ENCODE results near the gene PTPRC. TPM values are rescaled to one million over a fixed set of nuclear protein-coding genes. Genes with fewer than 3 reads are reported as not detected.

Gene PTPRC
- total RNA-seq (946 TPM), polyA plus RNA-seq (1,000 to 10,000 TPM; 1,055 to 1,099 (median 1,073) TPM)

DNA sequence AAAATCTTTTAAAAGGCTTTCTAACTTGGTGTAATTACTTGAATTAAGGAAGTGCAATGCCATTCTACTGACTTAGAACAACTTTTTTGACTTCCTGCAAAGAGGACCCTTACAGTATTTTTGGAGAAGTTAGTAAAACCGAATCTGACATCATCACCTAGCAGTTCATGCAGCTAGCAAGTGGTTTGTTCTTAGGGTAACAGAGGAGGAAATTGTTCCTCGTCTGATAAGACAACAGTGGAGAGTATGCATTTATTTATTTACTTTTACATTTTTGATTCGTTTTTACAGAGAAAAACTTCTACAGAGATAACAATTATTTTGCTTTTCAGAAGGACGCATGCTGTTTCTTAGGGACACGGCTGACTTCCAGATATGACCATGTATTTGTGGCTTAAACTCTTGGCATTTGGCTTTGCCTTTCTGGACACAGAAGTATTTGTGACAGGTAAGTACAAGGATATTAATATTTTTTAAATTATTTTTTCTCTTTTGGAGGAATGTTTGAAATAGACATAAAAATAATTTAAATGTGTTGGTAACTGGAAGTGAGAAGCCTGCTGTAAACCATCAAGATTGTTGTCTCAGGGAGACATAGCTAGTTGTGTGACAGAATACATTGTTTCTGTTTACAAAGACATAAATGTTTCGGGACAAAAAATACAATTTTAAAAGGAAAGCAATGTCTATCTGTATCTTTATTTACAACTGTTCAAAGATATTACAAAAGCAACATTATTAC is at the start of gene PTPRC:
PTPRC (plus strand) TSS at position 147 of the 742 bp plus-strand sequence; CDS start at position 376, 229 bp downstream.
- Mint-ChIP-seq H3K9me3 (no peaks in the 10 kb centered on the region), H3K27me3 (no peaks in the 10 kb centered on the region), H3K36me3 (peaks cover 30% of the 10 kb centered on the region), H3K27ac (peak within 1 kb of the TSS; percentile 92 to 97 (median 95)), H3K4me1 (peaks cover 27 to 47% (median 34%) of the 10 kb centered on the region in 4 donors), H3K4me3 (peak within 1 kb of the TSS; percentile 92 to 98 (median 92))
- Histone ChIP-seq H3K4me1 (ENCODE audit: control insufficient read depth, insufficient read depth, low read length, poor library complexity, severe bottlenecking) (peaks cover 63% of the 10 kb centered on the region), H3K9me3 (ENCODE audit: control insufficient read depth in 2 of 2, low read length in 2 of 2) (no peaks in the 10 kb centered on the region), H3K36me3 (ENCODE audit: control insufficient read depth, insufficient read depth, low read length) (peaks cover 18% of the 10 kb centered on the region), H3K27ac (ENCODE audit: insufficient read depth, low read length, poor library complexity, severe bottlenecking) (peak within 1 kb of the TSS; percentile 97), H3K27me3 (ENCODE audit: control insufficient read depth, insufficient read depth, low read length) (no peaks in the 10 kb centered on the region), H3K4me3 (ENCODE audit: low read depth, low read length) (peak within 1 kb of the TSS; percentile 100)
- ATAC-seq (ENCODE audit: low read depth in 2 of 2) (peak; percentile 56 to 69), DNase-seq (peak in 2 of 3 donors; percentile 62 to 92)

DNA sequence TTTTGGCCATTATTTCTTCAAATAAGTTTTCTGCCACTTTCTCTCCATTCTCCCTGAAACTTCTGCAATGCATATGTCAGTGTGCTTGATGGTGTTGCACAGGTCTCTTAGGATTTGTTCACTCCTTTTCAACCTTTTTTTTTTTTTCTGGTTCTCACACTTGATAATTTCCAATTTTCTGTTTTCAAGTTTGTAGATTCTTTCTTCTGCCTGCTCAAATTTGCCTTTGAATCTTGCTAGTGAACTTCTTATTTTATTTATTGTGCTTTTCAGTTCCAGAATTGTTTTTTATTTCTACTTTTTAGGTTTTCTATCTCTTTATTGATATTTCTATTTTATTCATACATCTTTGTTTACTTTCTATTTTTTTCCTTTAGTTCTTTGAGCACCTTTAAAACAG is 48.4 kb upstream of the PTPRC start:
- Histone ChIP-seq H3K4me1 (ENCODE audit: control insufficient read depth, insufficient read depth, low read length, poor library complexity, severe bottlenecking) (no peaks in the 10 kb centered on the region), H3K27me3 (ENCODE audit: control insufficient read depth, insufficient read depth, low read length) (no peaks in the 10 kb centered on the region), H3K9me3 (ENCODE audit: control insufficient read depth in 2 of 2, low read length in 2 of 2) (peaks cover 11 to 18% of the 10 kb centered on the region in 2 experiments), H3K27ac (ENCODE audit: insufficient read depth, low read length, poor library complexity, severe bottlenecking) (no peak overlapping the region), H3K4me3 (ENCODE audit: low read depth, low read length) (no peak overlapping the region), H3K36me3 (ENCODE audit: control insufficient read depth, insufficient read depth, low read length) (no peaks in the 10 kb centered on the region)
- Mint-ChIP-seq H3K27me3 (no peaks in the 10 kb centered on the region), H3K36me3 (peaks cover 10% of the 10 kb centered on the region), H3K27ac (no peak overlapping the region), H3K4me3 (no peak overlapping the region), H3K4me1 (peaks cover 5 to 14% (median 11%) of the 10 kb centered on the region in 4 donors), H3K9me3 (peaks cover 1 to 22% (median 10%) of the 10 kb centered on the region in 7 donors)
- ATAC-seq (ENCODE audit: low read depth in 2 of 2) (no peak), DNase-seq (no peak)

DNA sequence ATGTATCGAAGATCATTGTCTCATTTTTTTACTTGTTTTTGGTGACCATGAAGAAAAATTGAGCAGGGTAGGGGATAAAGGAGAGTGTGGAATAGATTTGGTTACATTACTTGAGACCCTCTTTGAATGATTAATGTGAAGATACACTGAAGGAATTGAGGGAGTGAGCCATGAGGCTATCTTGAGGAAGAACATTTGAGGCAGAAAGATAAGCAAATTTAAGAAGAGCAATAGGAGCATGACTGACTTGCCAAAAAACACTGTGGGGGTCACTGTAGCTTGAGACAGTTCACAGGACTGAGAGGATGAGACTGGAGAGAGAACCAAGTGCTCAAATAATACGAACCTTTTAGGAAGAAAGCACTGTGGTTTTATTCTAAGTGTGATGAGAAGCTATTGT is 43.1 kb upstream of the PTPRC start:
- no peak overlapping the region for H3K27ac ChIP-seq (ENCODE audit: insufficient read depth, low read length, poor library complexity, severe bottlenecking)
- Mint-ChIP-seq H3K9me3 (peaks cover 0 to 9% (median 2%) of the 10 kb centered on the region in 7 donors), H3K27me3 (no peaks in the 10 kb centered on the region)

DNA sequence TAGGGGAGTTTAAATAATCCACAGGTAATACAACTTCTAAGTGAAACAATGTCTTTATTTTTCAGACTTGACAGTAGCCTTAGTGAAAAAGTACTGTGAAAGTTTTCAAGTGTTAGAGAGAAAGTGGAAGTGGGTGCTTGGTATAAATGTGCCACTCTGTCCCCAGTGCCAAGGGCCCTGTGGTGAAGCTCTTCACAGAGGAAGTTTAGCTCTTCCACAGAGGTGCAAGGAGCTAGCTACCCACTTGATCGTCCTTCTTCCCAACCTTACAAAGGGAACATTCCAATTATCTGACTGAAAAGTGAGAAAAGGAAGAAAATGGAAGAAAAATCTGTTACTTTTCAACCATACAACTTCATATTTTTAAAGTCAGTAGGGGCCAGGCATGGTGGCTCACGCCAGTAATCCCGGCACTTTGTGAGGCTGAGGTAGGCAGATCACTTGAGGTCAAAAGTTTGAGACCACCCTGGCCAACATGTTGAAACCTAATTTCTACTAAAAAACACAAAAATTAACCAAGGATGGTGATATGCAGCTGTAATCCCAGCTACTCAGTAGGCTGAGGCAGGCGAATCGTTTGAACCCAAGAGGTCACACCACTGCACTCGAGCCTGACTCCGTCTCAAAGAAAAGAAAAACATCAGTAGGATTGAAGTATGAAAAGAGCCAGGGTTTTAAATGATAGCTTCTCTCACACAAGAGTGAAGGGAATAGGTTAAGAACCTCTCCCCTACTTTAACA is 41.0 kb upstream of the PTPRC start:
- Histone ChIP-seq H3K27ac (ENCODE audit: insufficient read depth, low read length, poor library complexity, severe bottlenecking) (peak overlapping the region; percentile 72), H3K4me3 (ENCODE audit: low read depth, low read length) (peak overlapping the region; percentile 77), H3K4me1 (ENCODE audit: control insufficient read depth, insufficient read depth, low read length, poor library complexity, severe bottlenecking) (peaks cover 39% of the 10 kb centered on the region), H3K9me3 (ENCODE audit: control insufficient read depth in 2 of 2, low read length in 2 of 2) (no peaks in the 10 kb centered on the region), H3K36me3 (ENCODE audit: control insufficient read depth, insufficient read depth, low read length) (no peaks in the 10 kb centered on the region), H3K27me3 (ENCODE audit: control insufficient read depth, insufficient read depth, low read length) (no peaks in the 10 kb centered on the region)
- peaks cover 9% of the 10 kb centered on the region for H3K36me3 Mint-ChIP-seq
- peak overlapping the region; percentile 95 to 97 (median 97) for H3K27ac Mint-ChIP-seq
- peaks cover 0 to 12% (median 4%) of the 10 kb centered on the region in 7 donors for H3K9me3 Mint-ChIP-seq
- no peaks in the 10 kb centered on the region for H3K27me3 Mint-ChIP-seq
- DNase-seq (peak in 2 of 3 donors; percentile 30 to 75), ATAC-seq (ENCODE audit: low read depth in 2 of 2) (peak; percentile 58 to 66)
- peak overlapping the region; percentile 76 to 87 (median 84) for H3K4me3 Mint-ChIP-seq
- H3K4me1 Mint-ChIP-seq, result peaks cover 41 to 88% (median 58%) of the 10 kb centered on the region in 4 donors

More for the DNA sequence above, 43.1 kb upstream of the PTPRC start:
- Histone ChIP-seq H3K27me3 (ENCODE audit: control insufficient read depth, insufficient read depth, low read length) (no peaks in the 10 kb centered on the region), H3K4me1 (ENCODE audit: control insufficient read depth, insufficient read depth, low read length, poor library complexity, severe bottlenecking) (peaks cover 33% of the 10 kb centered on the region), H3K4me3 (ENCODE audit: low read depth, low read length) (no peak overlapping the region), H3K36me3 (ENCODE audit: control insufficient read depth, insufficient read depth, low read length) (no peaks in the 10 kb centered on the region), H3K9me3 (ENCODE audit: control insufficient read depth in 2 of 2, low read length in 2 of 2) (no peaks in the 10 kb centered on the region)
- DNase-seq (no peak), ATAC-seq (ENCODE audit: low read depth in 2 of 2) (no peak)
- peak overlapping the region; percentile 41 to 97 (median 95) for H3K27ac Mint-ChIP-seq
- H3K36me3 Mint-ChIP-seq, result peaks cover 9% of the 10 kb centered on the region
- peaks cover 32 to 67% (median 41%) of the 10 kb centered on the region in 4 donors for H3K4me1 Mint-ChIP-seq
- peak overlapping the region in 2 of 4 donors; percentile 75 to 81 for H3K4me3 Mint-ChIP-seq

DNA sequence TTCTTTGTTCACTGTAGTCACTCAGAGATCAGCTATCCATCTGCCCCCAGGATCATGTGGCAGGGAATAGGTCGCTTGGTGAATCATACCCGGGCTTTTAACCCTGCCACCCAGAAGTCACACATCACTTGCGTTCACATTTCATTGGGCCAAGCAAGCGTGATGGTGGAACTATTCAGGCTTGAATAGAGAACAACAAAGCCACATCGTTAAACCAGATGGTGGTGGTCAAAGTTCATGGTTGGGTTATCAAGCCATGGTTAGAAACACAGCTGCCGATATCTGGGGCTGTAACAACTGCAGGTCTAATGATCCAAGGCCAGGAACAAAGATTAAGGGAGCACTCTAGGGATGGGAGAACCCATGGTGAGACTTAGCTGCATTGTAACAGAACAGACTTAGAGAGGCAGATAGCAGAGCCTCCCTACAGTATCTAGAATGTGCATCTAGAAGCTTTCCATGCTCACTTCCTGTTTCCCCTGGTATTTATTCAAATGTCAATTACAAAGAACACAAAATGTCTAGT is 40.0 kb upstream of the PTPRC start:
- ATAC-seq (ENCODE audit: low read depth in 2 of 2) (peak; percentile 70 to 74), DNase-seq (peak in 2 of 3 donors; percentile 39 to 77)
- Mint-ChIP-seq H3K27me3 (no peaks in the 10 kb centered on the region), H3K9me3 (peaks cover 0 to 12% (median 4%) of the 10 kb centered on the region in 7 donors), H3K27ac (peak overlapping the region; percentile 95 to 97 (median 97)), H3K36me3 (peaks cover 9% of the 10 kb centered on the region), H3K4me1 (peaks cover 44 to 93% (median 61%) of the 10 kb centered on the region in 4 donors), H3K4me3 (peak overlapping the region; percentile 76 to 87 (median 84))
- Histone ChIP-seq H3K27ac (ENCODE audit: insufficient read depth, low read length, poor library complexity, severe bottlenecking) (peak overlapping the region; percentile 72), H3K4me1 (ENCODE audit: control insufficient read depth, insufficient read depth, low read length, poor library complexity, severe bottlenecking) (peaks cover 39% of the 10 kb centered on the region), H3K27me3 (ENCODE audit: control insufficient read depth, insufficient read depth, low read length) (no peaks in the 10 kb centered on the region), H3K36me3 (ENCODE audit: control insufficient read depth, insufficient read depth, low read length) (no peaks in the 10 kb centered on the region), H3K4me3 (ENCODE audit: low read depth, low read length) (peak overlapping the region; percentile 77), H3K9me3 (ENCODE audit: control insufficient read depth in 2 of 2, low read length in 2 of 2) (no peaks in the 10 kb centered on the region)

GRCh38 chr1:198599749-198600148 is 39.1 kb upstream of the PTPRC start:
- no peak for ATAC-seq (ENCODE audit: low read depth in 2 of 2)
- Mint-ChIP-seq H3K27ac (peak overlapping the region; percentile 95 to 97 (median 97)), H3K4me3 (peak overlapping the region in 3 of 4 donors; percentile 27 to 76 (median 51)), H3K4me1 (peaks cover 44 to 94% (median 62%) of the 10 kb centered on the region in 4 donors), H3K27me3 (no peaks in the 10 kb centered on the region), H3K36me3 (peaks cover 9% of the 10 kb centered on the region), H3K9me3 (peaks cover 0 to 12% (median 2%) of the 10 kb centered on the region in 7 donors)
- Histone ChIP-seq H3K4me3 (ENCODE audit: low read depth, low read length) (peak overlapping the region; percentile 77), H3K27me3 (ENCODE audit: control insufficient read depth, insufficient read depth, low read length) (no peaks in the 10 kb centered on the region), H3K9me3 (ENCODE audit: control insufficient read depth in 2 of 2, low read length in 2 of 2) (no peaks in the 10 kb centered on the region), H3K27ac (ENCODE audit: insufficient read depth, low read length, poor library complexity, severe bottlenecking) (peak overlapping the region; percentile 72), H3K4me1 (ENCODE audit: control insufficient read depth, insufficient read depth, low read length, poor library complexity, severe bottlenecking) (peaks cover 39% of the 10 kb centered on the region), H3K36me3 (ENCODE audit: control insufficient read depth, insufficient read depth, low read length) (no peaks in the 10 kb centered on the region)
- DNase-seq, result no peak

DNA sequence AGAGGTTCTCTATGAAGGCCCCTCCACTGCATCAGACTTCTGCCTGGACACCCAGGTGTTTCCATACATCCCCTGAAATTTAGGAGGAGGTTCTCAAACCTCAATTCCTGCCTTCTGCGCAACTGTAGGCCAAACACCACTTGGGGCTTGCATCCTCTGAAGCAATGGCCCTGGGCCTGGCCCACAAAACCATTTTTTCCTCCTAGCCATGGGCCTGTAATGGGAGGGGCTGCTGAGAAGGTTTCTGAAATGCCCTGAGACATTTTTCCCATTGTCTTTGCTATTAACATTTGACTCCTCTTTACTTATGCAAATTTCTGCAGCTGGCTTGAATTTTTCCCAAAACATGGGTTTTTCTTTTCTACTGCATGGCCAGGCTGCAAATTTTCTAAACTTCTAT is 37.9 kb upstream of the PTPRC start:
- Histone ChIP-seq H3K27ac (ENCODE audit: insufficient read depth, low read length, poor library complexity, severe bottlenecking) (no peak overlapping the region), H3K27me3 (ENCODE audit: control insufficient read depth, insufficient read depth, low read length) (no peaks in the 10 kb centered on the region), H3K36me3 (ENCODE audit: control insufficient read depth, insufficient read depth, low read length) (no peaks in the 10 kb centered on the region), H3K4me3 (ENCODE audit: low read depth, low read length) (no peak overlapping the region), H3K9me3 (ENCODE audit: control insufficient read depth in 2 of 2, low read length in 2 of 2) (no peaks in the 10 kb centered on the region), H3K4me1 (ENCODE audit: control insufficient read depth, insufficient read depth, low read length, poor library complexity, severe bottlenecking) (peaks cover 48% of the 10 kb centered on the region)
- ATAC-seq (ENCODE audit: low read depth in 2 of 2), result no peak
- Mint-ChIP-seq H3K9me3 (peaks cover 0 to 12% (median 2%) of the 10 kb centered on the region in 7 donors), H3K27me3 (no peaks in the 10 kb centered on the region), H3K36me3 (peaks cover 9% of the 10 kb centered on the region), H3K4me3 (peak overlapping the region in 1 of 4 donors; percentile 32), H3K27ac (peak overlapping the region; percentile 55 to 94 (median 81)), H3K4me1 (peaks cover 33 to 93% (median 57%) of the 10 kb centered on the region in 4 donors)
- DNase-seq, result no peak

Data from CD4-positive, CD25-positive, alpha-beta regulatory T cell (primary cell).